H9 (cell line): ENCODE results near the gene ACTL6B. TPM values are rescaled to one million over a fixed set of nuclear protein-coding genes. Genes with fewer than 3 reads are reported as not detected.

Source experiments
- DNase-seq: peaks from one replicate; pipeline ENCODE4 v3.0.0-alpha.2; 2017
- H2AFZ ChIP-seq: one replicate; pipeline ENCODE4 v1.6.1; 2013; ENCODE audit warnings: mild to moderate bottlenecking, low read length, control low read depth, moderate library complexity
- H2AK5ac ChIP-seq: 2 replicates; pipeline ENCODE4 v1.6.1; 2013; ENCODE audit warnings: low read length, control low read depth, mixed read lengths; ENCODE audit not compliant: insufficient read length
- H2BK120ac ChIP-seq: one replicate; pipeline ENCODE4 v1.6.1; 2013; ENCODE audit warnings: low read depth, mild to moderate bottlenecking, low read length, control low read depth, inconsistent platforms; ENCODE audit not compliant: poor library complexity, severe bottlenecking
- H2BK12ac ChIP-seq: 2 replicates; pipeline ENCODE4 v1.6.1; 2013; ENCODE audit warnings: low read length, control low read depth, mixed read lengths, low read depth; ENCODE audit not compliant: insufficient read length
- H2BK15ac ChIP-seq: 2 replicates; pipeline ENCODE4 v1.6.1; 2013; ENCODE audit warnings: low read depth, low read length, control low read depth
- H2BK20ac ChIP-seq: one replicate; pipeline ENCODE4 v1.6.1; 2013; ENCODE audit warnings: low read depth, mild to moderate bottlenecking, low read length, control low read depth, inconsistent platforms; ENCODE audit not compliant: poor library complexity, severe bottlenecking
- H2BK5ac ChIP-seq: 2 replicates; pipeline ENCODE4 v1.6.1; 2013; ENCODE audit warnings: low read length, control low read depth, mixed read lengths; ENCODE audit not compliant: insufficient read length
- H3K14ac ChIP-seq: 2 replicates; pipeline ENCODE4 v1.6.1; 2013; ENCODE audit warnings: low read length, control low read depth; ENCODE audit not compliant: insufficient read depth
- H3K18ac ChIP-seq: 2 replicates; pipeline ENCODE4 v1.6.1; 2013; ENCODE audit warnings: low read depth, mild to moderate bottlenecking, mixed read lengths, low read length, control low read depth; ENCODE audit not compliant: insufficient read length
- H3K23ac ChIP-seq: 2 replicates; pipeline ENCODE4 v1.6.1; 2013; ENCODE audit warnings: low read length, control low read depth, mixed read lengths, low read depth; ENCODE audit not compliant: insufficient read length
- H3K23me2 ChIP-seq: 2 replicates; pipeline ENCODE4 v1.6.1; 2013; ENCODE audit warnings: low read depth, mild to moderate bottlenecking, mixed read lengths, low read length, control low read depth; ENCODE audit not compliant: insufficient read length, poor library complexity, severe bottlenecking
- H3K27ac ChIP-seq: 2 replicates; pipeline ENCODE4 v1.5.1; 2013; ENCODE audit warnings: low read length, control low read depth, mixed read lengths, low read depth; ENCODE audit not compliant: insufficient read length
- H3K27me3 ChIP-seq: 2 replicates; pipeline ENCODE4 v1.6.1; 2013; ENCODE audit warnings: low read length, control low read depth, inconsistent platforms; ENCODE audit not compliant: insufficient read depth
- H3K4ac ChIP-seq: 2 replicates; pipeline ENCODE4 v1.6.1; 2013; ENCODE audit warnings: low read depth, mild to moderate bottlenecking, control low read depth, inconsistent platforms, low read length, moderate library complexity
- H3K4me1 ChIP-seq: 2 replicates; pipeline ENCODE4 v1.6.1; 2013; ENCODE audit warnings: low read length, control low read depth, inconsistent platforms; ENCODE audit not compliant: insufficient read depth
- H3K4me2 ChIP-seq: 2 replicates; pipeline ENCODE4 v1.6.1; 2013; ENCODE audit warnings: low read length, control low read depth, mixed read lengths; ENCODE audit not compliant: insufficient read length, insufficient read depth
- H3K56ac ChIP-seq: 2 replicates; pipeline ENCODE4 v1.6.1; 2013; ENCODE audit warnings: low read depth, mild to moderate bottlenecking, mixed read lengths, low read length, control low read depth; ENCODE audit not compliant: insufficient read length
- H3K79me1 ChIP-seq: 2 replicates; pipeline ENCODE4 v1.6.1; 2013; ENCODE audit warnings: low read depth, mild to moderate bottlenecking, moderate library complexity, low read length, control low read depth, inconsistent platforms; ENCODE audit not compliant: insufficient read depth, poor library complexity, severe bottlenecking
- H3K79me2 ChIP-seq: 2 replicates; pipeline ENCODE4 v1.6.1; 2013; ENCODE audit warnings: low read length, control low read depth, inconsistent platforms; ENCODE audit not compliant: insufficient read depth
- H3K9ac ChIP-seq: 2 replicates; pipeline ENCODE4 v1.6.1; 2013; ENCODE audit warnings: low read length, control low read depth, mixed read lengths; ENCODE audit not compliant: insufficient read length; ENCODE audit errors: extremely low read depth
- H3K9me3 ChIP-seq: one replicate; pipeline ENCODE4 v1.6.1; 2013; ENCODE audit warnings: low read depth, low read length, inconsistent platforms; ENCODE audit not compliant: control insufficient read depth
- H3T11ph ChIP-seq: one replicate; pipeline ENCODE4 v1.6.1; 2013; ENCODE audit warnings: mild to moderate bottlenecking, low read length, control low read depth, inconsistent platforms
- H4K20me1 ChIP-seq: one replicate; pipeline ENCODE4 v1.6.1; 2013; ENCODE audit not compliant: control insufficient read depth, insufficient read length, insufficient read depth
- H4K5ac ChIP-seq: 2 replicates; pipeline ENCODE4 v1.6.1; 2013; ENCODE audit warnings: low read depth, mild to moderate bottlenecking, mixed read lengths, low read length, control low read depth; ENCODE audit not compliant: insufficient read length
- H4K8ac ChIP-seq: replicated peaks from 2 replicates; pipeline ENCODE4 v1.6.1; 2013; ENCODE audit warnings: low read length, control low read depth, mixed read lengths, low read depth; ENCODE audit not compliant: insufficient read length
- H4K91ac ChIP-seq: 2 replicates; pipeline ENCODE4 v1.6.1; 2013; ENCODE audit warnings: low read depth, mild to moderate bottlenecking, moderate library complexity, mixed read lengths, low read length, control low read depth; ENCODE audit not compliant: insufficient read length
- H3K27ac Mint-ChIP-seq, 3 experiments: 2 replicates in 2 of 3; 3 replicates in 1 of 3; pipeline ENCODE4 v1.8.0; 2020 to 2021; ENCODE audit warnings: mixed read lengths in 3 of 3, mild to moderate bottlenecking in 1 of 3, moderate library complexity in 1 of 3
- H3K27me3 Mint-ChIP-seq: 2 replicates; pipeline ENCODE4 v1.8.0; 2021; ENCODE audit warnings: low read depth, mild to moderate bottlenecking, moderate library complexity, mixed read lengths
- H3K36me3 Mint-ChIP-seq, 3 experiments: 2 replicates in 2 of 3; 3 replicates in 1 of 3; pipeline ENCODE4 v1.8.0; 2020 to 2021; ENCODE audit warnings: low read depth in 3 of 3, mixed read lengths in 3 of 3; ENCODE audit not compliant: insufficient read depth in 1 of 3
- H3K4me1 Mint-ChIP-seq, 2 experiments: 2 replicates each; pipeline ENCODE4 v1.8.0; 2020; ENCODE audit warnings: mixed read lengths in 2 of 2
- H3K4me3 Mint-ChIP-seq, 2 experiments: 2 replicates in 1 of 2; 3 replicates in 1 of 2; pipeline ENCODE4 v1.8.0; 2020 to 2021; ENCODE audit warnings: mild to moderate bottlenecking in 2 of 2, mixed read lengths in 2 of 2, moderate library complexity in 1 of 2
- H3K9me3 Mint-ChIP-seq, 2 experiments: 2 replicates in 1 of 2; 3 replicates in 1 of 2; pipeline ENCODE4 v1.8.0; 2020; ENCODE audit warnings: mild to moderate bottlenecking in 2 of 2, mixed read lengths in 2 of 2, moderate library complexity in 1 of 2
- CTCF ChIP-seq: fragments of 200-600 bp; sonication (generic); conservative IDR thresholded peaks from 3 replicates; pipeline ENCODE4 v1.8.0; 2021; ENCODE audit warnings: antibody characterized with exemption, mild to moderate bottlenecking
- WGBS: extraction: QIAGEN DNeasy Blood & Tissue Kit; methylation state at CpG from one replicate; pipeline ENCODE4 v1.1.7; 2013; ENCODE audit warnings: missing lambda C conversion rate, low lambda C conversion rate, mixed read lengths; ENCODE audit not compliant: insufficient read length; ENCODE audit errors: extremely low coverage; 5-methylcytosine and 5-hydroxymethylcytosine counted together
- total RNA-seq: library from RNA; stranded (reverse); gene quantifications from 2 replicates; pipeline ENCODE4 v1.2.1, GENCODE V29; 2021

The ACTL6B gene
- total RNA-seq, 1 experiment from 2014 or later = 0.50 TPM

GRCh38 chr7:100607111-100607510 lies 49.1 kb downstream of the ACTL6B start:
- no peaks in the 10 kb centered on the region for H3K27me3 ChIP-seq
- peaks cover 25% of the 10 kb centered on the region for H3K27me3 Mint-ChIP-seq
- no peak overlapping the region for H2BK12ac ChIP-seq
- no peak overlapping the region for H2BK20ac ChIP-seq
- DNase-seq = no peak
- H3T11ph ChIP-seq = no peak overlapping the region
- H3K9me3 Mint-ChIP-seq = no peaks in the 10 kb centered on the region
- H3K23me2 ChIP-seq = peaks cover 32% of the 10 kb centered on the region
- no CpG with 5 or more reads among the region's 8 CpGs for WGBS
- H3K79me2 ChIP-seq = no peaks in the 10 kb centered on the region
- H2BK15ac ChIP-seq = no peak overlapping the region
- H3K4me1 Mint-ChIP-seq = peaks cover 23 to 38% of the 10 kb centered on the region in 2 experiments
- H4K20me1 ChIP-seq = no peaks in the 10 kb centered on the region
- no peak overlapping the region for H3K27ac Mint-ChIP-seq
- no peak overlapping the region for H4K91ac ChIP-seq
- no peak overlapping the region for H4K8ac ChIP-seq
- H3K4me2 ChIP-seq = no peak overlapping the region
- no peaks in the 10 kb centered on the region for H3K4me1 ChIP-seq
- H3K27ac ChIP-seq = no peak overlapping the region
- H4K5ac ChIP-seq = no peak overlapping the region
- no peak overlapping the region for H2BK5ac ChIP-seq
- H3K9ac ChIP-seq = no peak overlapping the region
- H3K79me1 ChIP-seq = no peaks in the 10 kb centered on the region
- H3K4ac ChIP-seq = no peak overlapping the region
- no peak overlapping the region for H3K23ac ChIP-seq
- no peak overlapping the region for H2BK120ac ChIP-seq
- H3K4me3 Mint-ChIP-seq = peak overlapping the region in 1 of 2 experiments; percentile 39; a peak in 1 of 5 replicates
- H3K9me3 ChIP-seq = no peaks in the 10 kb centered on the region
- H3K14ac ChIP-seq = no peak overlapping the region
- H3K36me3 Mint-ChIP-seq = peaks cover 0 to 16% (median 13%) of the 10 kb centered on the region in 3 experiments; a peak in 6 of 7 replicates
- no peak overlapping the region for H2AFZ ChIP-seq
- no peak overlapping the region for H3K18ac ChIP-seq
- no peak overlapping the region for H2AK5ac ChIP-seq
- H3K56ac ChIP-seq = no peak overlapping the region
- no peak for TF ChIP-seq CTCF
